GM12878 (cell line): Measurements from ENCODE around the gene RACK1. TPM values are rescaled to one million over a fixed set of nuclear protein-coding genes. Genes with fewer than 3 reads are reported as not detected.

Source experiments
- ATAC-seq: fragments of 200-7000 bp; cut with Tn5 transposase; 3 replicates; pipeline ENCODE4 v1.9.1; 2020; ENCODE audit warnings: mild to moderate bottlenecking, moderate library complexity
- BruUV-seq: library from RNA; stranded (reverse); fragments of 400-500 nt; replicated peaks from 2 replicates; lab custom pipeline; 2021; lab: Mats Ljungman, UMichigan
- CTCF ChIA-PET: fragments of 300-600 bp; sonication (Branson Sonifier 250); formaldehyde crosslinking; extraction: SDS; loops from one replicate; lab custom pipeline; 2021; ENCODE audit warnings: inconsistent platforms; lab: Yijun Ruan, JAX
- POLR2A ChIA-PET: fragments of 350-600 bp; formaldehyde crosslinking; extraction: SDS; loops from one replicate; lab custom pipeline; 2021; ENCODE audit warnings: inconsistent platforms; lab: Charles Lee
- RAD21 ChIA-PET: fragments of 300-600 bp; sonication (Branson Sonifier 250); formaldehyde crosslinking; loops from one replicate; lab custom pipeline; 2023; ENCODE audit warnings: antibody characterized with exemption; ENCODE audit not compliant: unreplicated experiment; lab: Charles Lee
- SMC1A ChIA-PET: fragments of 300-600 bp; sonication (Branson Sonifier 250); formaldehyde crosslinking; loops from one replicate; lab custom pipeline; 2023; ENCODE audit not compliant: unreplicated experiment, uncharacterized antibody; lab: Charles Lee
- DNase-seq: peaks from one replicate; pipeline ENCODE4 v3.0.0-alpha.2; 2011; ENCODE audit warnings: low read depth, low spot score
- FAIRE-seq: peaks from 3 replicates; lab custom pipeline; 2011; peaks lifted over from hg19 to GRCh38; lab: Jason Lieb, UNC
- H2AFZ ChIP-seq: 2 replicates; pipeline ENCODE4 v1.6.0; 2011; ENCODE audit warnings: low read depth, low read length, control low read depth; ENCODE audit not compliant: control insufficient read depth
- H3K27ac ChIP-seq: 2 replicates; pipeline ENCODE4 v1.5.1; 2011; ENCODE audit warnings: control low read depth; ENCODE audit not compliant: control insufficient read depth, insufficient read depth
- H3K27me3 ChIP-seq, 2 experiments: replicated peaks in 1 of 2; 2 replicates each; pipeline versions ENCODE4 v1.6.0 to v1.6.1; 2011; ENCODE audit warnings: low read length in 1 of 2; ENCODE audit not compliant: control insufficient read depth in 2 of 2, insufficient read depth in 2 of 2
- H3K36me3 ChIP-seq, 2 experiments: 2 replicates each; pipeline ENCODE4 v1.5.1; 2011; ENCODE audit warnings: low read length in 1 of 2; ENCODE audit not compliant: control insufficient read depth in 2 of 2, insufficient read depth in 2 of 2
- H3K4me1 ChIP-seq: 2 replicates; pipeline ENCODE4 v1.6.1; 2011; ENCODE audit warnings: mild to moderate bottlenecking, low read length, moderate library complexity, mixed read lengths; ENCODE audit not compliant: control insufficient read depth, insufficient read depth
- H3K4me2 ChIP-seq: 2 replicates; pipeline ENCODE4 v1.6.0; 2011; ENCODE audit warnings: control low read depth; ENCODE audit not compliant: control insufficient read depth, insufficient read depth
- H3K4me3 ChIP-seq: fragments of 200-600 bp; sonication (generic); 2 replicates; pipeline ENCODE4 v1.5.1; 2016
- H3K79me2 ChIP-seq: 2 replicates; pipeline ENCODE4 v1.6.0; 2011; ENCODE audit warnings: low read length; ENCODE audit not compliant: control insufficient read depth, insufficient read depth
- H3K9ac ChIP-seq: 2 replicates; pipeline ENCODE4 v1.8.0; 2011; ENCODE audit warnings: low read length, control low read depth, mixed read lengths; ENCODE audit not compliant: control insufficient read depth, insufficient read depth
- H3K9me3 ChIP-seq: replicated peaks from 3 replicates; pipeline ENCODE4 v1.5.1; 2011; ENCODE audit warnings: mild to moderate bottlenecking, low read length; ENCODE audit not compliant: control insufficient read depth, insufficient read depth
- H4K20me1 ChIP-seq: 2 replicates; pipeline ENCODE4 v1.6.0; 2011; ENCODE audit not compliant: control insufficient read depth, insufficient read depth
- BCL11A ChIP-seq: IDR thresholded peaks from 2 replicates; pipeline ENCODE4 v1.6.1; 2011; ENCODE audit warnings: low read depth, low read length
- BHLHE40 ChIP-seq, 2 experiments: fragments of 450-650 bp in 1 of 2; IDR thresholded peaks; 2 replicates each; pipeline ENCODE4 v1.6.1; 2011 to 2017; ENCODE audit warnings: low read depth in 2 of 2, borderline replicate concordance in 1 of 2, improper control_type of control experiment in 1 of 2, low read length in 1 of 2, mild to moderate bottlenecking in 1 of 2
- CBX3 ChIP-seq: fragments of 200-600 bp; sonication (generic); IDR thresholded peaks from 2 replicates; pipeline ENCODE4 v1.6.1; 2016; ENCODE audit warnings: low read depth, borderline replicate concordance
- CREB1 ChIP-seq: IDR thresholded peaks from 2 replicates; pipeline ENCODE4 v1.6.1; 2012; ENCODE audit warnings: low read depth, mild to moderate bottlenecking, inconsistent platforms
- EGR1 ChIP-seq, 2 experiments: IDR thresholded peaks; 1 replicate in 1 of 2; 2 replicates in 1 of 2; pipeline ENCODE4 v1.6.1; 2011 to 2012; ENCODE audit warnings: low read depth in 2 of 2, low read length in 2 of 2, borderline replicate concordance in 1 of 2, mild to moderate bottlenecking in 1 of 2, moderate library complexity in 1 of 2
- ESRRA ChIP-seq: IDR thresholded peaks from 2 replicates; pipeline ENCODE4 v1.6.1; 2012; ENCODE audit warnings: mild to moderate bottlenecking, low read length, improper control_type of control experiment
- FOXK2 ChIP-seq: fragments of 450-650 bp; IDR thresholded peaks from 2 replicates; pipeline ENCODE4 v1.6.1; 2017; ENCODE audit warnings: mild to moderate bottlenecking, moderate library complexity
- MTA2 ChIP-seq: fragments of 450-650 bp; IDR thresholded peaks from 2 replicates; pipeline ENCODE4 v1.6.1; 2016; ENCODE audit warnings: low read depth, mild to moderate bottlenecking, moderate library complexity
- NR2C2 ChIP-seq: IDR thresholded peaks from 2 replicates; pipeline ENCODE4 v1.6.1; 2011; ENCODE audit warnings: borderline replicate concordance, low read depth; ENCODE audit not compliant: control insufficient read depth, insufficient read length
- NRF1 ChIP-seq: conservative IDR thresholded peaks from 2 replicates; pipeline ENCODE4 v1.6.1; 2011; ENCODE audit warnings: mild to moderate bottlenecking, low read depth, low read length, improper control_type of control experiment
- POLR2A ChIP-seq: IDR thresholded peaks from 2 replicates; pipeline ENCODE4 v1.6.1; 2011; ENCODE audit warnings: low read depth, mild to moderate bottlenecking, low read length
- SIN3A ChIP-seq: IDR thresholded peaks from 2 replicates; pipeline ENCODE4 v1.6.1; 2012; ENCODE audit warnings: low read depth, low read length, improper control_type of control experiment
- SMAD5 ChIP-seq: IDR thresholded peaks from 2 replicates; pipeline ENCODE4 v1.6.1; 2016; ENCODE audit warnings: antibody characterized with exemption, low read depth
- SPI1 ChIP-seq: IDR thresholded peaks from 2 replicates; pipeline ENCODE4 v1.6.1; 2011; ENCODE audit warnings: low read depth, mild to moderate bottlenecking, low read length, moderate library complexity, borderline replicate concordance; ENCODE audit not compliant: insufficient read depth
- SREBF2 ChIP-seq: IDR thresholded peaks from 2 replicates; pipeline ENCODE4 v1.6.1; 2012; ENCODE audit warnings: mild to moderate bottlenecking, low read length
- STAT3 ChIP-seq: IDR thresholded peaks from 2 replicates; pipeline ENCODE4 v1.6.1; 2011; ENCODE audit warnings: low read depth, low read length, improper control_type of control experiment
- WRNIP1 ChIP-seq: IDR thresholded peaks from 2 replicates; pipeline ENCODE4 v1.6.1; 2011; ENCODE audit warnings: low read depth, low read length, improper control_type of control experiment, borderline replicate concordance
- ZSCAN29 ChIP-seq: fragments of 450-650 bp; IDR thresholded peaks from 2 replicates; pipeline ENCODE4 v1.6.1; 2017; ENCODE audit warnings: mild to moderate bottlenecking, moderate library complexity
- WGBS: methylation state at CpG from one replicate; pipeline ENCODE4 v1.1.6; 2016; ENCODE audit warnings: low lambda C conversion rate; ENCODE audit not compliant: insufficient replicate concordance, insufficient coverage; ENCODE audit errors: missing lambda C conversion rate; 5-methylcytosine and 5-hydroxymethylcytosine counted together
- in situ Hi-C: fragments of 300-500 bp; cut with MboI; formaldehyde crosslinking; loops from 9 replicates; pipeline ENCODE4 v1.14.3; 2018; ENCODE audit warnings: mixed read lengths
- intact Hi-C: fragments of 100-400 bp; cut with micrococcal nuclease; formaldehyde crosslinking; loops from one replicate; pipeline ENCODE4 v1.14.2; 2022; ENCODE audit not compliant: unreplicated experiment
- polyA plus RNA-seq, 11 experiments: library from polyadenylated mRNA; depleted of rRNA in 4 of 11; unstranded in 6 of 11; stranded (reverse) in 5 of 11; fragments of >200 nt; fragmentation: Nextera tagmentation in 4 of 11; fragmentation: Illumina TruSeq in 1 of 11; extraction: Ambion mirVana in 4 of 11; extraction: Trizol in 1 of 11; gene quantifications; 1 replicate in 1 of 11; 2 replicates in 10 of 11; pipeline versions ENCODE4 v1.2.1 to v1.2.3, GENCODE V29; 2011 to 2016; ENCODE audit warnings: inconsistent platforms in 2 of 11, missing spikeins in 2 of 11, low read depth in 1 of 11
- total RNA-seq, 4 experiments: library from RNA; depleted of rRNA in 3 of 4; stranded (reverse); fragments of >200 nt in 3 of 4; fragmentation: Illumina TruSeq in 1 of 4; extraction: Trizol in 1 of 4; gene quantifications; 2 replicates each; pipeline versions ENCODE4 v1.2.1 to v1.2.3, GENCODE V29; 2013 to 2021
- TF ChIP-seq, protein P1 (sequence below): fragments of 450-650 bp; IDR thresholded peaks from 2 replicates; pipeline ENCODE4 v1.6.1; 2016; ENCODE audit warnings: mild to moderate bottlenecking
- TF ChIP-seq, protein P2 (sequence below), 3 experiments: IDR thresholded peaks in 2 of 3; conservative IDR thresholded peaks in 1 of 3; 2 replicates each; pipeline ENCODE4 v1.5.1; 2011; ENCODE audit warnings: low read depth in 3 of 3, low read length in 3 of 3, mild to moderate bottlenecking in 3 of 3, control low read depth in 2 of 3, moderate library complexity in 2 of 3, inconsistent platforms in 1 of 3, mixed read lengths in 1 of 3; ENCODE audit not compliant: control insufficient read depth in 2 of 3, insufficient read depth in 1 of 3; ENCODE audit errors: extremely low read depth in 1 of 3

Gene RACK1
- total and polyA plus RNA-seq, 10 of the 15 experiments (the other 5 are each of a cell fraction or from before 2014, with no cell fraction given) = 1,365 to 6,584 (median 4,167) TPM

DNA sequence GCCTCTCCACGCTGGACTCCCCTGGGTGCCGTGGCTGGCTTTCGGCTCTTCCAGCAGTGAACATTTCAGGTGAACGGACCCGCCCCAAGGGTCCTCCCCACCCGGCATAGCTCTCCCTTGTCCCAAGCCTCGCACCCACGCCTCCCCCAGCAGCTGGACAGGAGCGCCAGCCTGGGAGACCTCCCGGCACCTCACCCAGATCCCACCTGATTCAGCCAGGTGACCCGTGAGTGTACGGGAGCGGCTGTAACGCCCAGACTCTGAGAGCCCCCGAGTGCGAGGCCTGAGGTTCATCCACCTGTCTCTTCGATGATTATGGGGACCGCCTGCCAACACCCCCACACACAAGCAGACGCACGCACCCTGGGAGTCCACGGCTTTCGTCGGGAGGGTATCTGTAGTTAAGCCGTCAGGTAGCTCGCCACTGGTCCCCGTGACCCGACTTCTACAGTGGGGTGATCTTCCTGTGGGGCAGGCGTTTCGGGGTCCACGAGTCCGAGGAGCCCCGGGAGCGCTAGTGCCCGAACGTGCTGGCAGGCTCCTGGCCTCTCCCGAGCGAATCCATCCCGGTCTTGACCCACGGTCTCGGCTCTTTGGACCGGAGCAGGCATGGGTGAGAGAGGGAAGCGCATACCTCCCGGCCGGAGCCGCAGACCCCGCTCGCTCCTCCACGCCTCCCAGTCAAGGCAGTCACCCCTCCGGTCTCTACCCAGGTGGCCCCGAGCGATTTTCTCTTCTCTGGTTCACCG lies 53.6 kb downstream of the RACK1 start:
- SMC1A ChIA-PET = interaction anchor here (0.7 to 4.5 kb wide), 8 partner anchors 9 to 33 kb away, joined by 3 to 40 read pairs (median 6); partner anchors contain the start of genes TRIM41 and TRIM7
- ATAC-seq = peak; percentile 2
- TF ChIP-seq, protein P1, sequence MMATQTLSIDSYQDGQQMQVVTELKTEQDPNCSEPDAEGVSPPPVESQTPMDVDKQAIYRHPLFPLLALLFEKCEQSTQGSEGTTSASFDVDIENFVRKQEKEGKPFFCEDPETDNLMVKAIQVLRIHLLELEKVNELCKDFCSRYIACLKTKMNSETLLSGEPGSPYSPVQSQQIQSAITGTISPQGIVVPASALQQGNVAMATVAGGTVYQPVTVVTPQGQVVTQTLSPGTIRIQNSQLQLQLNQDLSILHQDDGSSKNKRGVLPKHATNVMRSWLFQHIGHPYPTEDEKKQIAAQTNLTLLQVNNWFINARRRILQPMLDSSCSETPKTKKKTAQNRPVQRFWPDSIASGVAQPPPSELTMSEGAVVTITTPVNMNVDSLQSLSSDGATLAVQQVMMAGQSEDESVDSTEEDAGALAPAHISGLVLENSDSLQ = no peak
- TF ChIP-seq EGR1 (IDR thresholded peaks at IDR 0.05; ENCODE audit: borderline replicate concordance in 1 of 2, low read depth in 2 of 2, low read length in 2 of 2) (no peak), STAT3 (no peak), NR2C2 (no peak), NRF1 (no peak), WRNIP1 (no peak), SPI1 (no peak), SREBF2 (no peak), POLR2A (0 out of 2 replicates have a peak, but pooled peaks have one; percentile 7), FOXK2 (no peak), ZSCAN29 (no peak), CREB1 (no peak), ESRRA (no peak), SMAD5 (no peak), SIN3A (peak; percentile 18; the same call in 1 of the 2 replicates), MTA2 (no peak), BHLHE40 (IDR thresholded peaks at IDR 0.05; ENCODE audit: borderline replicate concordance in 1 of 2, low read depth in 2 of 2, low read length in 1 of 2) (peak in 1 of 2 experiments; percentile 3; a peak in 1 of 4 replicates), BCL11A (no peak), CBX3 (no peak)
- TF ChIP-seq, protein P2, sequence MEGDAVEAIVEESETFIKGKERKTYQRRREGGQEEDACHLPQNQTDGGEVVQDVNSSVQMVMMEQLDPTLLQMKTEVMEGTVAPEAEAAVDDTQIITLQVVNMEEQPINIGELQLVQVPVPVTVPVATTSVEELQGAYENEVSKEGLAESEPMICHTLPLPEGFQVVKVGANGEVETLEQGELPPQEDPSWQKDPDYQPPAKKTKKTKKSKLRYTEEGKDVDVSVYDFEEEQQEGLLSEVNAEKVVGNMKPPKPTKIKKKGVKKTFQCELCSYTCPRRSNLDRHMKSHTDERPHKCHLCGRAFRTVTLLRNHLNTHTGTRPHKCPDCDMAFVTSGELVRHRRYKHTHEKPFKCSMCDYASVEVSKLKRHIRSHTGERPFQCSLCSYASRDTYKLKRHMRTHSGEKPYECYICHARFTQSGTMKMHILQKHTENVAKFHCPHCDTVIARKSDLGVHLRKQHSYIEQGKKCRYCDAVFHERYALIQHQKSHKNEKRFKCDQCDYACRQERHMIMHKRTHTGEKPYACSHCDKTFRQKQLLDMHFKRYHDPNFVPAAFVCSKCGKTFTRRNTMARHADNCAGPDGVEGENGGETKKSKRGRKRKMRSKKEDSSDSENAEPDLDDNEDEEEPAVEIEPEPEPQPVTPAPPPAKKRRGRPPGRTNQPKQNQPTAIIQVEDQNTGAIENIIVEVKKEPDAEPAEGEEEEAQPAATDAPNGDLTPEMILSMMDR (IDR thresholded peaks at IDR 0.05 in 2 of 3, conservative IDR thresholded peaks at IDR 0.05 in 1 of 3; ENCODE audit: control insufficient read depth in 2 of 3, extremely low read depth in 1 of 3, insufficient read depth in 1 of 3, low read depth in 3 of 3, low read length in 3 of 3) = peak in 1 of 3 experiments; percentile 0; a peak in 1 of 6 replicates

More for the DNA sequence above, 53.6 kb downstream of the RACK1 start:
- Histone ChIP-seq H3K36me3 (no peaks in the 10 kb centered on the region), H3K27me3 (no peaks in the 10 kb centered on the region), H3K4me1 (peaks cover 6% of the 10 kb centered on the region), H2AFZ (peak overlapping the region; percentile 94), H3K9me3 (no peaks in the 10 kb centered on the region), H3K79me2 (no peaks in the 10 kb centered on the region; the same call in 1 of the 2 replicates), H4K20me1 (no peaks in the 10 kb centered on the region), H3K9ac (peak overlapping the region; percentile 77), H3K4me2 (peak overlapping the region; percentile 86), H3K27ac (peak overlapping the region; percentile 67), H3K4me3 (peak overlapping the region; percentile 95)
- in situ Hi-C loops = loop anchor here (10.0 kb wide), 1 partner anchor 65 kb away; no protein-coding TSS in a partner anchor
- DNase-seq (no peak), FAIRE-seq (no peak)
- BruUV-seq = no TSS peak
- ChIA-PET CTCF (interaction anchor here (0.7 to 7.6 kb wide), 13 partner anchors 9 to 387 kb away, joined by 3 to 96 read pairs (median 6); partner anchors contain the start of genes TRIM52 and TRIM7), POLR2A (interaction anchor here (0.9 to 4.5 kb wide), 12 partner anchors 9 to 381 kb away, joined by 3 to 41 read pairs (median 9); partner anchors contain the start of genes RACK1, TRIM41 and TRIM7), RAD21 (interaction anchor here (0.7 to 6.9 kb wide), 7 partner anchors 9 to 71 kb away, joined by 3 to 72 read pairs (median 6); partner anchors contain the start of genes TRIM41, TRIM52 and TRIM7)
- intact Hi-C loops = loop anchor here (2.0 kb wide), 1 partner anchor 71 kb away; the partner anchor contains the start of gene TRIM52
- 2% methylated on average over 43 of the region's 52 CpGs for WGBS
